ENCODE results near the gene WIPF3.

WIPF3 gene, protein sequence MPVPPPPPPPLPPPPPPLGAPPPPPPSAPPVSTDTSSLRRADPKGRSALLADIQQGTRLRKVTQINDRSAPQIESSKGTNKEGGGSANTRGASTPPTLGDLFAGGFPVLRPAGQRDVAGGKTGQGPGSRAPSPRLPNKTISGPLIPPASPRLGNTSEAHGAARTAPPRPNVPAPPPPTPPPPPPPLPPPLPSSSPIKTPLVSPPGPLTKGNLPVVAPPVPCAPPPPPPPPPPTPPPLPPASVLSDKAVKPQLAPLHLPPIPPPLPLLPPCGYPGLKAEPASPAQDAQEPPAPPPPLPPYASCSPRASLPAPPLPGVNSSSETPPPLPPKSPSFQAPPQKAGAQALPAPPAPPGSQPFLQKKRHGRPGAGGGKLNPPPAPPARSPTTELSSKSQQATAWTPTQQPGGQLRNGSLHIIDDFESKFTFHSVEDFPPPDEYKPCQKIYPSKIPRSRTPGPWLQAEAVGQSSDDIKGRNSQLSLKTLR

DNA sequence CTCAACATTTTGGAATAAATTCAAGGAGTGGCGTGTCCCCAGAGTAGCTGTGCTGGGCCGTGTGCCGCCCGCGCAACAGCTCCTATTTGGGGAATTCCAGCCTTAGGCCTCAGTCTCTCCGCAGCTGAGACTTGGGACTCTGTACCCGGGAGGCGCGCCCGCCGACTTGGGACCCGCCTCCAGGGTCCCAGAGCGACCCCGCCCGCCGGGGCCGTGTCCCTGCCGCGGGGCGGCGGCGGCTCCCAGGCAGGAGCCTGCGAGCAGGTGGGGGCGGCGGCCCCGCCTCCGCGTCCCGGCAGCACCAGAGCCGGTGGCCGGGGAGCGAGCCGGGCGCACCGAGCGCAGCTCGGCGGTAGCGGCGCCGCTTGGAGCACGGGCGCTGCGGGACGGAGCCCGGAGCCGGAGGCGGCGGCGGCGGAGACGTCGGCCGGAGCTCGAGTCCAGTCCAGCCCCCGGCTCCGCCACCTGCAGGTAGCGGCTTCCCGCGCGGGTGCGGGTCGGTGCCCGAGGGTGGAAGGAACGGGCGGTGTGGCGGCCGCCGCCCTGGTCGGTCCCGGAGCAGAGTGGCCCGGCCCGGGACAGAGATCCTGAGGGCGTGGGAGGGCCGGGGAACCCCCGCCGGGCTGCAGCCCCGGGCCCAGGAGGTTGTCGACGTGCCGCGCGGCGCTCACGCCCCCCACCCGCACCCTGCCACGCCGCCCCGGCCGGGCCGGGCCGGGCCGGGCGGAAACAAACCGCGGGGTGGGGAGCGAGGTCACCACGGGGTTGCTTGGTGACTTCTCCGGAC is at the start of gene WIPF3:
TSS of gene WIPF3 (plus strand) at position 301 of the 787 bp plus-strand sequence. CDS start 28,217 bp downstream, outside the sequence.
- Histone ChIP-seq H3K9ac (ENCODE audit: low read depth, low read length) (peak within 1 kb of the TSS; percentile 80), H3K4me1 (ENCODE audit: insufficient read depth, low read length) (peaks cover 15% of the 10 kb centered on the region), H3K9me3 (ENCODE audit: control insufficient read depth, insufficient read depth, low read length) (no peaks in the 10 kb centered on the region), H3K36me3 (ENCODE audit: insufficient read depth, low read length) (no peaks in the 10 kb centered on the region)

- no peak overlapping the region for H3K9ac ChIP-seq (ENCODE audit: low read depth, low read length)
- H3K9me3 ChIP-seq (ENCODE audit: control insufficient read depth, insufficient read depth, low read length) = no peaks in the 10 kb centered on the region
- no peaks in the 10 kb centered on the region for H3K36me3 ChIP-seq (ENCODE audit: insufficient read depth, low read length)
- H3K4me1 ChIP-seq (ENCODE audit: insufficient read depth, low read length) = peaks cover 5% of the 10 kb centered on the region; the same call in 1 of the 2 replicates
Measured at GRCh38 chr7:29763266-29763665, 43.0 kb upstream of the WIPF3 start.

DNA sequence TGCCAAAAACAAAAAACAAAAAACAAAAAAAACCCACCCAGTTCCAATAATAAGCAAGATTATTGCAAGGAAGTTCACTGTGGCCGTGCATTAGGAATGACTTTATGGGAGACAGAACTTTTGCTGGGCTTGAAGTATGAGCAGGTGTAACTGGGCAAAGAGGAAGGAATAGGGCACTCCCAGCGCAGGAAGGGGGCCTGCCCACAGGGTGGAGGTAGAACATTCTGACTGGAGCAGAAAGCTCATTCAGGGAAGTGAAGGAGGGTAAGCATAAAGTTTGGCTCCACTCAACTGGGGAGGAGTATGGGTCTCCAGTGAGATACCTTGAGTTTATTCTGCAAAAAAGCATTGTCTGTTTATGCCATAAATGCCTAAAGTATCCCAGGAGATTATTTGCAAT is 42.1 kb upstream of the WIPF3 start:
- Histone ChIP-seq H3K36me3 (ENCODE audit: insufficient read depth, low read length) (no peaks in the 10 kb centered on the region), H3K4me1 (ENCODE audit: insufficient read depth, low read length) (peaks cover 5% of the 10 kb centered on the region; the same call in 1 of the 2 replicates), H3K9ac (ENCODE audit: low read depth, low read length) (no peak overlapping the region), H3K9me3 (ENCODE audit: control insufficient read depth, insufficient read depth, low read length) (no peaks in the 10 kb centered on the region)

- no peaks in the 10 kb centered on the region for H3K9me3 ChIP-seq (ENCODE audit: control insufficient read depth, insufficient read depth, low read length)
- peaks cover 5% of the 10 kb centered on the region; the same call in 1 of the 2 replicates for H3K4me1 ChIP-seq (ENCODE audit: insufficient read depth, low read length)
- H3K36me3 ChIP-seq (ENCODE audit: insufficient read depth, low read length) = no peaks in the 10 kb centered on the region
- no peak overlapping the region for H3K9ac ChIP-seq (ENCODE audit: low read depth, low read length)
Measured at GRCh38 chr7:29765490-29765889, 40.8 kb upstream of the WIPF3 start.

DNA sequence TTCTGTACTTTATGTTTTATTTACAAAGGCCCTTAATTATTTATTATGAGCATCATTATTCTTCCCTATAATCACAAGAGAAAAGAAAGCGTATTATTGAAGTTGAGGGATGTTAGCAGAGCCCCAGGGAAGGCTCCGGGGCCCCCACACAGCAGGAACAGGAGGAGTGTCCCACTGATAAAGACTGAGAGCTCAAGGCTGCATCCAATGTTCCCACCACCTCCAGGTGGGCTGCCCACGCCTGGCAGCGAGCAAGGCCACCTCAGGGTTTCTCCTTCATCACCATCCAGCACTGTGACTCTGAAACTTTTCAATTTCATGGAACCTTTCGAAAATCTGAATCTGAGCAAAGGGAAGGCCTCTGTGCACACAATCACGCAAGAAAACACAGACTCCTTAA is 35.9 kb upstream of the WIPF3 start:
- Histone ChIP-seq H3K36me3 (ENCODE audit: insufficient read depth, low read length) (no peaks in the 10 kb centered on the region), H3K4me1 (ENCODE audit: insufficient read depth, low read length) (peaks cover 4% of the 10 kb centered on the region; the same call in 1 of the 2 replicates), H3K9ac (ENCODE audit: low read depth, low read length) (no peak overlapping the region), H3K9me3 (ENCODE audit: control insufficient read depth, insufficient read depth, low read length) (no peaks in the 10 kb centered on the region; the same call in 1 of the 2 replicates)

- Histone ChIP-seq H3K4me1 (ENCODE audit: insufficient read depth, low read length) (no peaks in the 10 kb centered on the region), H3K9ac (ENCODE audit: low read depth, low read length) (no peak overlapping the region), H3K9me3 (ENCODE audit: control insufficient read depth, insufficient read depth, low read length) (no peaks in the 10 kb centered on the region; the same call in 1 of the 2 replicates), H3K36me3 (ENCODE audit: insufficient read depth, low read length) (no peaks in the 10 kb centered on the region)
Measured at GRCh38 chr7:29771081-29771816, 35.1 kb upstream of the WIPF3 start.

DNA sequence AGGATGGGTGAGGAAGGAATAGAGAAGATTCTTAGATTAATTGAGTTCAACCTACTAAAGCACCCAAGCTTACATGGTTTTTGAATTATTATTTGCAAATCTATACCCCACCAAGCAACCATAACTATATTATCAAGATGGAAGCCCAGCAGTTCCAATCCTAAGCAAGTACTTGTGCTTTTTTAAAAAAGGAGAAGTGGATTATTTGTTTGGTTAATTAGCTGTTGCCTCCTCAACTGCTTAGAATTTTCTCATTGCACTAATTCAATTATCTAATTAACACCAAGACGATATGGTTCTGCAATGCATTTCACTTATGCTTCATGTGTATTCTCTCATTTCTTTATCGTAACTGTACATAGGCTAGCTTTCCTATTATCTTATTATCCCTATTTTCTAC is 27.3 kb upstream of the WIPF3 start:
- H3K9ac ChIP-seq (ENCODE audit: low read depth, low read length) = no peak overlapping the region
- H3K4me1 ChIP-seq (ENCODE audit: insufficient read depth, low read length) = no peaks in the 10 kb centered on the region
- H3K36me3 ChIP-seq (ENCODE audit: insufficient read depth, low read length) = no peaks in the 10 kb centered on the region
- H3K9me3 ChIP-seq (ENCODE audit: control insufficient read depth, insufficient read depth, low read length) = no peaks in the 10 kb centered on the region

DNA sequence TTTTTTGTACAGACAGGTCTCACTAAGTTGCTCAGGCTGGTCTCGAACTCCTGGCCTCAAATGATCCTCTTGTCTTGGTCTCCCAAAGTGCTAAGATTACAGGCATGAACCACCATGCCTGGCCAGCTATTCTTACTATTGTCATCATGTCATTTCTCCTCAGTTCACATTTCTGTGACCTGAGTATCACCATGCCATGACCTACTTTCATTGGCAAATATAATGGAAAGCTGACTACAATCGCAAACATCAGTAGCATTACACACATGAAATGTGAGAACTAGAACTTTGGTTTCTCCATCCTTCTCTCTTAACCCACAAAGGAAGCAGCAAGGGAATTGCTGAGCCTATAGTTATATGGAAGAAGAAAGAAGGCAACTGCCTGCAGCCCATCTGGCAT is 26.0 kb upstream of the WIPF3 start:
- no peaks in the 10 kb centered on the region for H3K36me3 ChIP-seq (ENCODE audit: insufficient read depth, low read length)
- no peak overlapping the region for H3K9ac ChIP-seq (ENCODE audit: low read depth, low read length)
- no peaks in the 10 kb centered on the region for H3K9me3 ChIP-seq (ENCODE audit: control insufficient read depth, insufficient read depth, low read length)
- no peaks in the 10 kb centered on the region for H3K4me1 ChIP-seq (ENCODE audit: insufficient read depth, low read length)

DNA sequence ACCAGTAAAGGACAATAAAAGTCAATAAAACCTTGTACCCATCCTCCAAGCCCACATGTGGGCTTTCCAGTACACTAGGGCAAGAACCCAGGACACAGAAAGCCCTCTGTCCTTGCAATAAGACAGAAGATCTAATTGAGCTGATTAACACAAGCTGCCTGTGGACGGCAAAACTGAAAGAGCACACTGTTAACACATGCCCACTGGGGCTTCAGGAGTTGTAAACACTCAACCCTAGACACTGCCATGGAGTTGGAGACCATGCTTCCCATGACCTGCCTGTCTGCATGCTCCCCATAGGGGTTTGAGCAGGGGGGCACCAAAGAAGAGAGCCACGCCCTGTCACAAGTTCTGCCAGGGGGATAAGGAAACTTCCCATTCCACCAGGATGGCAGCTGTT is 22.6 kb upstream of the WIPF3 start:
- Histone ChIP-seq H3K4me1 (ENCODE audit: insufficient read depth, low read length) (no peaks in the 10 kb centered on the region), H3K9ac (ENCODE audit: low read depth, low read length) (no peak overlapping the region), H3K9me3 (ENCODE audit: control insufficient read depth, insufficient read depth, low read length) (no peaks in the 10 kb centered on the region), H3K36me3 (ENCODE audit: insufficient read depth, low read length) (no peaks in the 10 kb centered on the region)

DNA sequence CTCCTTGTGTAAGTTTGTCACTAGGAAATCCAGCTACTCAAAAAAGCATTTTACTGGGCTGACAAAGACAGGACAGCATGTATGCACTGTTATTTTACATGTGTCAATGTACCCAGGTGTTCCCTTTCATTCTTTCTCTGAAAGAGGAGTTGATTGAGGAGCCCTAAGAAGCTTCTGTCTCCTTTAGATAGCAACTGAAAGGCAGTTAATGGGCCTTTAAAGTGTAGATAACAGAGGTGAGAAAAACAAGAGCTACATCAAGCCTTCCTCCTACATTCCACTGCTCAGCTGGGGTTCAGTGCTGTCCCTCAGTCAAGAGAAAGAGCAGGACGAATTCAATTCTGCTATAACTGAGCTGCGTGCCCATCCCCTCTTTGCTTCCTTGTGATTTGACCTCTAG is 12.8 kb upstream of the WIPF3 start:
- H3K36me3 ChIP-seq (ENCODE audit: insufficient read depth, low read length) = no peaks in the 10 kb centered on the region
- H3K9me3 ChIP-seq (ENCODE audit: control insufficient read depth, insufficient read depth, low read length) = 0 out of 2 replicates have a peak, but pooled peaks cover 2% of the 10 kb centered on the region
- H3K9ac ChIP-seq (ENCODE audit: low read depth, low read length) = no peak overlapping the region
- H3K4me1 ChIP-seq (ENCODE audit: insufficient read depth, low read length) = peaks cover 7% of the 10 kb centered on the region; the same call in 1 of the 2 replicates

DNA sequence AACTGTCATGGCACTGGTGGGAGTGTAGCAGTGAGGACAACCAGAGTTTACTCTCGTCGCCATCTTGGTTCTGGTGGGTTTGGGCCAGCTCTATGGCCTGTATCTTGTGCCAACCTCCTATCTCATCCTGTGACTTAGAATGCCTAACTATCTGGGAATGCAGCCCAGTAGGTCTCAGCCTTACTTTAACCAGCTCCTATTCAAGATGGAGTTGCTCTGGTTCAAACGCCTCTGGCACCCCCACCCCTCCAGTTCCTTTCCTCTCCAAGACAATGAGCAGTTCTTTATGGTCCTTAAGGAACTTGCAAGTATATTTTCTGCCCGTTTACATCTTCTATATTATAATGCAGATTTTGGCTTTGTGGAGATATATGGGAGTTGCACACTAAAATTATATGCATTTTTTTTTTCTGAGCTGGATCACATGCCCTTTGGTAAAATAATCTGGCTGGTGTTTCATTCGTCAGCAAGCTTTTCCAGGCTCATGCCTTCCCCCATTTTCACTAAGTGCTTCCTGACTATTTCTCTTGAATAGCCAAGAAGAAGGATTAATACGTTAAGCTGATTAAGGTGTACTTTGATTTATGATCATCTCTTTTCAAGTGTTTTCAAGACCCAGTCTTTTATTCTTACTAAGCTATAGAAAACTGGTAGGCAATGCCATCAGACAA is 11.2 kb upstream of the WIPF3 start:
- no peak overlapping the region for H3K9ac ChIP-seq (ENCODE audit: low read depth, low read length)
- H3K4me1 ChIP-seq (ENCODE audit: insufficient read depth, low read length) = peaks cover 7% of the 10 kb centered on the region; the same call in 1 of the 2 replicates
- H3K36me3 ChIP-seq (ENCODE audit: insufficient read depth, low read length) = no peaks in the 10 kb centered on the region
- 0 out of 2 replicates have a peak, but pooled peaks cover 2% of the 10 kb centered on the region for H3K9me3 ChIP-seq (ENCODE audit: control insufficient read depth, insufficient read depth, low read length)

GRCh38 chr7:29795696-29796580 is 10.4 kb upstream of the WIPF3 start:
- no peaks in the 10 kb centered on the region for H3K36me3 ChIP-seq (ENCODE audit: insufficient read depth, low read length)
- H3K9ac ChIP-seq (ENCODE audit: low read depth, low read length) = no peak overlapping the region
- 0 out of 2 replicates have a peak, but pooled peaks cover 2% of the 10 kb centered on the region for H3K9me3 ChIP-seq (ENCODE audit: control insufficient read depth, insufficient read depth, low read length)
- peaks cover 7% of the 10 kb centered on the region; the same call in 1 of the 2 replicates for H3K4me1 ChIP-seq (ENCODE audit: insufficient read depth, low read length)

Measured in ES-I3 (cell line).